ENCODE results near the gene TRIM42. TPM values are rescaled to one million over a fixed set of nuclear protein-coding genes. Genes with fewer than 3 reads are reported as not detected.

Gene TRIM42
- total RNA-seq, 4 donors from 2014 or later, result not detected

DNA sequence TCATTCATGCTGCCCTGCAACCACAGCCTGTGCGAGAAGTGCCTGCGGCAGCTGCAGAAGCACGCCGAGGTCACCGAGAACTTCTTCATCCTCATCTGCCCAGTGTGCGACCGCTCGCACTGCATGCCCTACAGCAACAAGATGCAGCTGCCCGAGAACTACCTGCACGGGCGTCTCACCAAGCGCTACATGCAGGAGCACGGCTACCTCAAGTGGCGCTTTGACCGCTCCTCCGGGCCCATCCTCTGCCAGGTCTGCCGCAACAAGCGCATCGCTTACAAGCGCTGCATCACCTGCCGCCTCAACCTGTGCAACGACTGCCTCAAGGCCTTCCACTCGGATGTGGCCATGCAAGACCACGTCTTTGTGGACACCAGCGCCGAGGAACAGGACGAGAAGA lies 4.7 kb downstream of the TRIM42 start:
- TF ChIP-seq, protein P1, sequence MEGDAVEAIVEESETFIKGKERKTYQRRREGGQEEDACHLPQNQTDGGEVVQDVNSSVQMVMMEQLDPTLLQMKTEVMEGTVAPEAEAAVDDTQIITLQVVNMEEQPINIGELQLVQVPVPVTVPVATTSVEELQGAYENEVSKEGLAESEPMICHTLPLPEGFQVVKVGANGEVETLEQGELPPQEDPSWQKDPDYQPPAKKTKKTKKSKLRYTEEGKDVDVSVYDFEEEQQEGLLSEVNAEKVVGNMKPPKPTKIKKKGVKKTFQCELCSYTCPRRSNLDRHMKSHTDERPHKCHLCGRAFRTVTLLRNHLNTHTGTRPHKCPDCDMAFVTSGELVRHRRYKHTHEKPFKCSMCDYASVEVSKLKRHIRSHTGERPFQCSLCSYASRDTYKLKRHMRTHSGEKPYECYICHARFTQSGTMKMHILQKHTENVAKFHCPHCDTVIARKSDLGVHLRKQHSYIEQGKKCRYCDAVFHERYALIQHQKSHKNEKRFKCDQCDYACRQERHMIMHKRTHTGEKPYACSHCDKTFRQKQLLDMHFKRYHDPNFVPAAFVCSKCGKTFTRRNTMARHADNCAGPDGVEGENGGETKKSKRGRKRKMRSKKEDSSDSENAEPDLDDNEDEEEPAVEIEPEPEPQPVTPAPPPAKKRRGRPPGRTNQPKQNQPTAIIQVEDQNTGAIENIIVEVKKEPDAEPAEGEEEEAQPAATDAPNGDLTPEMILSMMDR (IDR thresholded peaks at IDR 0.05), result no peak
- TF ChIP-seq POLR2AphosphoS5 (IDR thresholded peaks at IDR 0.05) (no peak), POLR2A (IDR thresholded peaks at IDR 0.05) (no peak), EP300 (IDR thresholded peaks at IDR 0.05) (no peak)
- Histone ChIP-seq H3K9me3 (no peaks in the 10 kb centered on the region), H3K27ac (no peak overlapping the region), H3K4me3 (no peak overlapping the region), H3K36me3 (no peaks in the 10 kb centered on the region), H3K27me3 (no peaks in the 10 kb centered on the region), H3K4me1 (no peaks in the 10 kb centered on the region)
- 80% methylated on average over 3 of the region's 27 CpGs; no CpG with 5 or more reads in 1 of the 2 donors for WGBS, 2 donors (ENCODE audit: low coverage in 1 of 2)
- ATAC-seq, result peak; percentile 10

DNA sequence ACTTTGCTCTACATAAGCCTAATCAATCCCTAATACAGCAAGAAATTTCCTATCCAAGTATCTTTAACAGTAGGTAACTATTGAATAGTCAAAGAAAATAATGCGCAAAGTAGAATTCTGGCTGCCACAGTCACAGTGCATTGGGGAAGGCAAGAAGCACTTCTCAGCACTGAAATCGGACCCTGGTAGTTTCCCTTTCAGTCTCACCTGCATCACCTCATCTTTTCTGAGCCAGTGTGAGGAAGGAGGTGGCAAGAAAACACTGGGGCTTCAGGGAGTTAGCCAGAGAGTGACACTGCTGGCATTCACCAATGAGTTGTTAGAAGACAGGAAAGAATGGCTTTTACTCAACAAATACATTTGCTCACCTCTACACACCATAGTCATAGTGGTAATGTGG lies 8.3 kb downstream of the TRIM42 start:
- no peaks in the 10 kb centered on the region for H3K36me3 ChIP-seq
- no peaks in the 10 kb centered on the region for H3K4me1 ChIP-seq
- H3K4me3 ChIP-seq, result no peak overlapping the region
- no peak for ATAC-seq
- no peaks in the 10 kb centered on the region for H3K27me3 ChIP-seq
- TF ChIP-seq POLR2A (IDR thresholded peaks at IDR 0.05), result no peak
- TF ChIP-seq POLR2AphosphoS5 (IDR thresholded peaks at IDR 0.05), result no peak
- no peak for TF ChIP-seq EP300 (IDR thresholded peaks at IDR 0.05)
- TF ChIP-seq, protein P1 (IDR thresholded peaks at IDR 0.05), result no peak
- H3K27ac ChIP-seq, result no peak overlapping the region
- no peaks in the 10 kb centered on the region for H3K9me3 ChIP-seq
- WGBS, 2 donors (ENCODE audit: low coverage in 1 of 2), result 43 to 71% methylated on average over 1 to 2 of the region's 2 CpGs

DNA sequence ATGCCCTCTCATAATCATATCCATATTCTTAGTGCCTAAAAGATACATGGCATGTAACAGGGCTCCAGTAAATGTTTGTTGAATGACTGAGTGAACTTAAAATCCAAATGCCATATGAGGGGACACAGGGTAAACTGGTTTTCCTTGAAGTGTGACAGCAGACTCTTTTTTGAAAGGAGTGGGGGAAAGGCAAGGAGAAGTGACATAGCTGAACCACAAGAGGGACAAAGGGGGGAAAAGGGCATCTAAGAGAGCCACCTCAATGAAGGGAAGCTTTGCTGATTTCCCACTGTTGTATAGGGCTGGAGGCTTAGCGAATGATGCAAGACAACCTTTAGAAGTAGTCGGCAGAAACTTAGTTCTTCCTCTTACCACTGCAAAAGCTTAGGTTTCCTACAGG lies 9.1 kb downstream of the TRIM42 start:
- H3K36me3 ChIP-seq, result no peaks in the 10 kb centered on the region
- no peak overlapping the region for H3K4me3 ChIP-seq
- TF ChIP-seq EP300 (IDR thresholded peaks at IDR 0.05) (no peak), POLR2A (IDR thresholded peaks at IDR 0.05) (no peak), POLR2AphosphoS5 (IDR thresholded peaks at IDR 0.05) (no peak)
- TF ChIP-seq, protein P1 (IDR thresholded peaks at IDR 0.05), result no peak
- no peaks in the 10 kb centered on the region for H3K9me3 ChIP-seq
- no peaks in the 10 kb centered on the region for H3K27me3 ChIP-seq
- no peaks in the 10 kb centered on the region for H3K4me1 ChIP-seq
- WGBS, 2 donors (ENCODE audit: low coverage in 1 of 2), result 88 to 89% methylated on average over 2 of the region's 2 CpGs
- no peak overlapping the region for H3K27ac ChIP-seq
- ATAC-seq, result no peak

DNA sequence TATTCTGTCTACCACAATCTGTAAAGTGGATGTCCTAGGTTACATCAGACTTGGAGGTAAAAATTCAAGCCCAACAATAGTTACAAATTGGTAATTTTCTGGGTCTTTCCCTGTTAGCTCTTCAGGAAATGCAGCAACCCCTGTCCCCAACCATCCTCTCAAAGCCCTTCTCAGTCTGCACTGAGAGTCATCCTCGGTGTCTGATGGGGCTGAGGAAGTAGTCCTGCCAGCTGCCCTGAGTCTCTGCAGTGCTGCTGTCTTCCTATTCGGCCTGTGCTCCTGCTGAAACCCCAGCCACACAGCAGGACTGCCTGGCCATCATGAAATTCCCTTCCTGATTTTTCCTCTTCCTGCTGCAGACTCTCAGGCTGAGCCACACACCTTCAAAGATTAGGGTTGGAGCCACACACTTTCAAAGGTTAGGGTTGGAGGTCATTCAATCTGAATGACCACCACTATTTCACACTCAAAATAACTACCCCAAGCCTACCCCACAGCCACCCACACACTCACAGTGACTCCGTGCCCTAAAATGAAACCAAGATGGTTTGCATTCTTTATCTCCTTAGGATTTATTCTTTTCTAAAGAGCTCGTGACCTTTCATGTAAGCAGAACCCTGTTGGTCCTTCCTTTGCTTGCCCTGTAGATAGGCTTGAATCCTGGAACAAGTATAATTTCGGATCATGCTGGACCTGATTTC lies 17.6 kb downstream of the TRIM42 start:
- ATAC-seq, result no peak
- H3K4me1 ChIP-seq, result no peaks in the 10 kb centered on the region
- H3K4me3 ChIP-seq, result no peak overlapping the region
- no peaks in the 10 kb centered on the region for H3K27me3 ChIP-seq
- TF ChIP-seq EP300 (IDR thresholded peaks at IDR 0.05) (no peak), POLR2AphosphoS5 (IDR thresholded peaks at IDR 0.05) (no peak), POLR2A (IDR thresholded peaks at IDR 0.05) (no peak)
- TF ChIP-seq, protein P1 (IDR thresholded peaks at IDR 0.05), result no peak
- no peaks in the 10 kb centered on the region for H3K36me3 ChIP-seq
- WGBS, 2 donors (ENCODE audit: low coverage in 1 of 2), result 51 to 57% methylated on average over 4 to 5 of the region's 5 CpGs
- H3K27ac ChIP-seq, result no peak overlapping the region
- no peaks in the 10 kb centered on the region for H3K9me3 ChIP-seq

DNA sequence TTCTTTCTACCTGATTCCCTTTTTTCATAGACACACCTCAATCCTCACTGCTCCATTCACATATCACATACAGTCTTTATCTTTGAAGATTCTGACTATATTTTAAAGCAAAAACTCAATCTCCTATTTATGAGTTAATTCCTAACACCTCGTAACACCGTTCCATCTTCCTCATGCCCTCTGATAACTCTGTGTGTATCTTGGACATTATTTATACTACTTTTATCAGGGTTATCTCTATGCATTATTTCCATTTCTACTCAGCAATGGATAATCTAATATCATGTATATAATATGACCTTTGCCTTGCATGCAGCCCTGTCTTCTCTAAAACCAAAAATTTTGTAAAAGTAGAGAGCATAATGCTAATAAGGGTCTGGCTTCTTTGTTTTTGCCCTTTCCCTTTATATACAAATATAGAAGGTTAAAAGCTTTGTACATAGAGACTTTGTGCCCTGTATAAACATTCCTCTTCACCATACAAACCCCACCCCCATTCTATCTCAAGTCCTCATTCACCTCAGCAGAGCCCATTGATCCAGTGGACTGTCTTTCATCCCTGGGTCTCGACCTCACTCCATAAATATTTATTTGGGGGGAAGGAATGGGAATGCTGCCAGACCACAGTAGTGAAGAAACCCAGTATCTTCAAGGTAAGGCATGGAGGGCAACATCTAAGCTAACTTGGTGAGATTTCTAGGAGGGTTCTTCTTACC lies 21.8 kb downstream of the TRIM42 start:
- Histone ChIP-seq H3K4me1 (no peaks in the 10 kb centered on the region), H3K9me3 (no peaks in the 10 kb centered on the region), H3K36me3 (no peaks in the 10 kb centered on the region), H3K4me3 (no peak overlapping the region), H3K27ac (no peak overlapping the region), H3K27me3 (no peaks in the 10 kb centered on the region)
- TF ChIP-seq POLR2A (IDR thresholded peaks at IDR 0.05) (no peak), EP300 (IDR thresholded peaks at IDR 0.05) (no peak), POLR2AphosphoS5 (IDR thresholded peaks at IDR 0.05) (no peak)
- TF ChIP-seq, protein P1 (IDR thresholded peaks at IDR 0.05), result no peak
- 59 to 71% methylated on average over 3 of the region's 3 CpGs for WGBS, 2 donors (ENCODE audit: low coverage in 1 of 2)
- ATAC-seq, result no peak
